GM21390 (cell line): ENCODE measurements around the gene SLC35E2B.
"Not testable (repeated sequence)": the region's sequence is repeated elsewhere in the genome, so short reads cannot be mapped to it uniquely, and the experiment has no call there.

ENCODE experiments used
- ATAC-seq: cut with Tn5 transposase; IDR thresholded peaks from one replicate; pipeline ENCODE4 v1.9.1; 2021; ENCODE audit not compliant: unreplicated experiment

SLC35E2B gene

GRCh38 chr1:1647567-1648241, 44.9 kb downstream of the SLC35E2B start:
- not testable (repeated sequence) for ATAC-seq

GRCh38 chr1:1646326-1646725, 46.3 kb downstream of the SLC35E2B start:
- ATAC-seq = not testable (repeated sequence)

GRCh38 chr1:1640711-1641461, 51.7 kb downstream of the SLC35E2B start:
- ATAC-seq = not testable (repeated sequence)

GRCh38 chr1:1640081-1640480, 52.5 kb downstream of the SLC35E2B start:
- ATAC-seq = not testable (repeated sequence)

GRCh38 chr1:1639368-1639767, 53.2 kb downstream of the SLC35E2B start:
- ATAC-seq = not testable (repeated sequence)

- ATAC-seq = not testable (repeated sequence)
These were observed 54.1 kb downstream of the SLC35E2B start for GRCh38 chr1:1638528-1638927.

GRCh38 chr1:1637479-1637875, 55.1 kb downstream of the SLC35E2B start:
- not testable (repeated sequence) for ATAC-seq

GRCh38 chr1:1636621-1637478, 55.7 kb downstream of the SLC35E2B start:
- ATAC-seq = not testable (repeated sequence)

- not testable (repeated sequence) for ATAC-seq
These were observed 58.0 kb downstream of the SLC35E2B start for GRCh38 chr1:1634613-1635012.

GRCh38 chr1:1633409-1633808, 59.2 kb downstream of the SLC35E2B start:
- ATAC-seq = not testable (repeated sequence)

- ATAC-seq = no peak
These were observed 60.7 kb downstream of the SLC35E2B start, which contains the start of gene MMP23B for GRCh38 chr1:1631782-1632420. Gene MMP23B (plus strand): TSS chr1:1632173. CDS start chr1:1632219, 46 bp downstream.

GRCh38 chr1:1630965-1631781, 61.4 kb downstream of the SLC35E2B start:
- ATAC-seq = no peak

- no peak for ATAC-seq
These were observed 62.2 kb downstream of the SLC35E2B start for GRCh38 chr1:1630191-1630964.

GRCh38 chr1:1629430-1630190, 63.0 kb downstream of the SLC35E2B start:
- ATAC-seq = no peak

- ATAC-seq = no peak
These were observed 63.7 kb downstream of the SLC35E2B start for GRCh38 chr1:1628754-1629429.

- ATAC-seq = no peak
These were observed 64.5 kb downstream of the SLC35E2B start for GRCh38 chr1:1627829-1628753.
